HK-2 (cell line): ENCODE data around the gene FBXW7.

Source experiments
- DNase-seq: peaks from one replicate; pipeline ENCODE4 v3.0.0-alpha.2; 2018; ENCODE audit not compliant: unreplicated experiment

FBXW7 gene

DNA sequence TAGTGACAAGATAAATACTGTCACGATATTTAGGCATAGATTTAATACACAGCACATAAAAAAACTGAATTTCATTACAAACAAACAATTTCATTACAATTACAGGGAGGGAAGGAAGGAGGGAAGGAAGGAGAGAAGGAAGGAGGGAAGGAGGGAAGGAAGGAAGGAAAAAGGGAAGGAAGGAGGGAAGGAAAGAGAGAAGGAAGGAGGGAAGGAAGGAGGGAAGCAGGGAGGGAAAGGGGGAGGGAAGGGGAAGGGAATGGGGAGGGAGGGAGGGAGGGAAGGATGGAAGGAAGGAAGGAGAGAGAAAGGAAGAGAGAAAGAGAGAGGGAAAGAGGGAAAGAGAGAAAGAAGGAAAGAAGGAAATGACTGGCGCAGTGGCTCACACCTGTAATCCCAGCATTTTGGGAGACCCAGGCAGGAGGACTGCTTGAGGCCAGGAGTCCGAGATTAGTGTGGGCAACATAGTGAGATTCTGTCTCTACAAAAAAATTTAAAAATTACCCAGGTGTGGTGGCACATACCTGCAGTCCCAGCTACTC is 64.6 kb downstream of the FBXW7 start:
- DNase-seq = no peak

DNA sequence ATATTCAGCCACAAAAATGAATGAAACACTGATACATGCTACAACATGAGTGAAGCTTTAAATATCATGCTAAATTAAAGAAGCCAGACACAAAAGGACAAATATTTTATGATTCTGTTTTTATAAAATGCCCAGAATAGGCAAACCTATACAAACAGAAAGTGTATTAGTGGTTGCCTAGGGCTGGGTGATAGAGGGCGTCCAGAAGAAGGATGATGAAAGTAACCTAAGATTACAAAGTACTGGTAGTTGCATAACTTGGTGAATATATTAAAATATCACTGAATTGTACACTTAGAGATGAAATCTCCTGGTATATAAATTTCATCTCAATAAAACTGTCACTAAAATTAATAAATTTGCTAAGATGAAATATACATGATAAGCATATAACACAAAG is 67.5 kb downstream of the FBXW7 start:
- no peak for DNase-seq

DNA sequence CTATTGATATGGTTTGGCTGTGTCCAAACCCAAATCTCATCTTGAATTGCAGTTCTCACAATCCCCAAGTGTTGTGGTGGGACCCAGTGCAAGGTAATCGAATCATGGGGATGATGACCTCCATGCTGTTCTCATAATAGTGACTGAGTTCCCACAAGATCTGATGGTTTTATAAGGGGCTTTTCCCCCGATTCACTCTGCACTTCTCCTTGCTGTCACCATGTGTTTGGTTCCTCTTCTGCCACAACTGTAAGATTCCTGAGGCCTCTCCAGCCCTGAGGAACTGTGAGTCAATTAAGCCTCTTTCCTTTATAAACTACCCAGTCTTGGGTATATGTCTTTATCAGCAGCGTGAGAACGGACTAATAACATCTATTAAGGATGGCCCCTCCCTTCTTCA is 68.8 kb downstream of the FBXW7 start:
- DNase-seq = no peak

DNA sequence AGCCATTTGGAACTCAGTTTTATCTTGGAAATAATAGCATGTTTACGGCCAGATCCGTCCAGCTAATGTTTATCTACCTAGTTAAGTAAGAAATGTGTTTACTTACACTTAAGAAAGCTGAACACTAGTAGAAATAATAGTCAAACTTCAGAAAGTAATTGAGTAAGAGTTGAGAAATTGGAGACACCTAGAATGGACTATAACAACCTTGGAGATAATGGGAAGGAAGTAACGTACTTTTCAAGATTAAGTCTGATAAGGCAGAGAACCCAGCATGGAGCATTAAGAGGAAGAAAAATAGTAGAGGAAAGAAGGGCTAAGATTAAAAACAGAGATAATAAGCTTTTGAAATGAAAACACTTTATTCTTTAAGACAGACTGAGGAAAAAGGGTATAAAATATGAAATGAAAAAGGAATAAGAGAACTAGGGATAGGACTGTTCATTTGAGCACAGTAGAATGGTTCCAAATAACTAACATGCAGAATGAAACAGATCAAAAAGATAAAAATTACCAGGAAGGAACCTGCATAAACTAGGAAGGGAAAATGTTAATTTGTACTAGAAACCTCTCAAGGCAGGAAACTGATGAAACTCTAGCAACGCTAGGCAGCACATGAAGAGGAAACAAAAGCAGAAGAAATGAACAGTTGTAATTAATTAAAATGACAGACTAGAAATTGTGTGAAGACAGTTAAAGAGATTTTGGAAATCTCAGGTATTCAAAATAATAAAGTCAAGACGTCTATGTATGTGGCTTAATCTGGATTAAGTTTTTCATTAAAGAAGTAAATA is 71.7 kb downstream of the FBXW7 start:
- DNase-seq = no peak

DNA sequence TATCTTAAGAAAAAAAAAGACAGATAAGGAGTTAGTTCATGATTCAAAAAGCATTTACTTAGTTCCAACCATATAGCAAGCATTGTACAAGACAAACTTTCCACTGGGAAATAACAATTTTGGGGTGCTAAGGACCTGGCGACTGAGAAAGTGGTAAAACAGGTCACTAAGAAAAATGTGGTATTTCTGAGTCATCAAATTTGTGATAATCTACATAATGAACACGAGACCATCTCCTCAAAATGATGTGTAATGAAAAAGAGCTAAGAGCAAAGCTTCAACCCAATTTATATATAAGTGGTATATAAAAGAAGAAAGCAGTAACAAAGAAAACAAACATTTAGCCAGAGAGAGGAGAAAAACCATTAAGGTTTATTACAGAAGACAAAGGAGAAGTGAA is 72.3 kb downstream of the FBXW7 start:
- DNase-seq = no peak

DNA sequence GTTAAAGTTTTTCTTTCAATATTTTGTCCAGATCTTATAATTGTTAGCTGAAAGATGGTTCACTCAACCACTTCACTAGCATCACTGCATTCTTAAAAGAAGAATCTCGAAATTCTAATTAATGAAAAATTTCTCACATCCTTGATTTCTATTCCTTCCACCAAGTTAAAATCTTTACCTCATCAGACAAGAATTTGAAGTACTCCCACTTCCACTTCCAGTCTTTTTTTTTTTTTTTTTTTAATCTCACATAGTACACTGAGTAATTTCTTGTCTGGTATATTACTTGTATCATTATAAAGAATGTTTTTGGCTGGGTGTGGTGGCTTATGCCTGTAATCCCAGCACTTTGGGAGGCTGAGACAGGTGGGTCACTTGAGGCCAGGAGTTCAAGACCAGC is 73.2 kb downstream of the FBXW7 start:
- no peak for DNase-seq

DNA sequence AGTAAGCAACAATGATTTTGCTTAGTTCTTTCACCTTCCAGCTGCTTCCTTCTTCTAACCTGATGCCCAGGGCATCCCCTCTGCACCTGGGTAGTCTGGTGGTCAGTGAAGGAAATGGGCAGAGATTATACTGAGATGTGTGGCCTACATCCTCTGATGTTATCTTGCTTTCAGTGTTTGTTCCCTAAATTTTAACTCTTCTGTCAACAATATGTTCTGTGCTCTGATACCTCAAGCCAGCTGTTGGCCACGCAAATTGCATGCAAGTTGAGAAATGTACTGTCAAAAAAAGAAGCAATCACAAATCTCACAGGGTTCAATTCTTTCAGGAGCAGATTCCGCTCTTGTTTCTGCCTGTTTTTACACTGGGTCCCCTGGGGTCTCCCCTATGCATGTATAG is 73.8 kb downstream of the FBXW7 start:
- DNase-seq = no peak

DNA sequence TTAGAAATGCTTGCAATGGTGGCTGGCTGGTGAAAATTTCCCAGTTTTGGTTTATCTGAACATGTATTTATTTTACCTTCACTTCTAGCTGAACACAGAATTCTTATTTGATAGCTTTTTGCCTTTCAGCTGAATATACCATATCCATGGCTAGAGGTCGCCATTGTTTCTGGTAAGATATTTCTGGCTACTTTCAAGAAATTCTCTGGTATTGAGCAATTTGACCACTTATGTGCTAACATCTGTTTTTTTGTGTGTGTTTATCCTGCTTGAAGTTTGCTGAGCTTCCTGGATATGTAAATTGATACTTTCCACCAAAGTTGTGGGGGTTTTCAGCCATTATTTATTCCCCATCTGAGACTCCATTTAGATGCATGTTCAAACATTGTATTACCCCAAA is 75.4 kb downstream of the FBXW7 start:
- DNase-seq = no peak

DNA sequence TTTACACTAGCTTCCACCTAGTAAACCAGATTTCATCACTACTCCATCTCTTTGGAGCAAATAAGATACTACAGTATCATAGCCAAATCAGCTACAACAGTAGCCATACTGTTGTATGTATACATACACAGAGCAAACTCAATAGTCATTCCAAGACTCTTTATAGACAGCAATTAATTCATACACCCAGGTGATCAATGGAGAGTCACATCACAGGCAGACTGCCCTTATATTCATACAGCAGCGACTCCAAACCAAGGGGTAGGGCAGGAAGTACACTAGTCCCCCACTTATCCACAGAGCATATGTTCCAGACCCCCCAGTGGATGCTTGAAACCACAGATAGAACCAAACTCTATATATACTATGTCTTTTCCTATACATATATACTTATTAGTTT is 76.6 kb downstream of the FBXW7 start:
- DNase-seq = no peak

DNA sequence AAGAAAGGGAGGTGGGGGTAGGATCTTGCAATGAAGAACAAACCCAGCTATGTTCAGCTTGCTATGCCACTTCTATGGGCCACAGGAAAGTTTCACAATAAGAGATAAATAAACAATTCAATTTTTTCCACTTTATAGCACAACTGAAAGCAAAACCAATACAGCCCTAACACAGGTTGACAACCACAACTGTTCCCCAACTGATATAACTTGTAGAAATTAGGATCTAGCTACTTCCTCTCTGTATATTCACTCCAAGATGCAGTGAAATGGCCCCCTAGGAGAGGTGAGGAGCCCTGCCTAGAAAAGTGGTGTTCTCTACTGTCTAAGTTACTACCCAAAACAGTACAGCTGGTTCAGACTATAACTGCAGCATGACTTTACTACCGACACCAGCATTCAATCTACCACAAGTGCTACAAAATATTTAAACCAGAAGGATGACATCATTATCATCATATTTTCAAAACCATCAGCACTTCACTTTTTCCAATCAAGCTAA is 77.0 kb downstream of the FBXW7 start:
- no peak for DNase-seq

DNA sequence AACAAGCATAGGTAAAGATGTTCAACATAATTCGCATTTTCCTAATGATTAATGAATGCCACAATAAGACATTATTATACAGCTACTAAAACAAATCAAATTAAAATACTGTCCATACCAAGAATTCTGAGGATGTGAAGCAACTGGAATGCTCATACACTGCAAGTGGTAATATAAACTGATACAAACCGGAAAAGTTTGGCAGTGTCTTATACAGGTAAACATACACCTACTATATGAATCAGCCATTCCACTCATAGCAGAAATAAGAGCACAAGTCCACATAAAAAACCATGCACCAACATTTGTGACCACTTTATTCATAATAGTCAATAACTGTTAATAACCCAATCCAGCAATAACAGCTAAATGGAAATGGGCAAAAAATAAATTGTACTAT is 79.3 kb downstream of the FBXW7 start:
- DNase-seq = no peak

DNA sequence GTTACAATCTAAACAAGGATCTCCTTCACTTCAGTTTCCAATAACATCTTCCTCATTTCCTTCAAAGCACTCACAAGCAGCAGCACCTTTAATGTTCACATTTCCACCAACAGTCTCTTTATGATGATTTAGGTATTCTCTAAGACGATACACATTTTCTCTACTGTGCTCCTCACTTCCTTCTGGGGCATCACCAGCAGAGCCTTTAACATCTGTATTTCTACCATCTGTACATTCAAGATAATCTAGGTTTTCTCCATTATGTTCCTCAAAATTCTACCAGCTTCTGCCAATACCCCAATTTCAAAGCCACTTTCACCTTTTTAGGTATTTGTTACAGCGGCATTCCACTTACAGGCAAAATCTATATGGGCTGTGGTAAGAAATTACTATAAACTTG is 80.6 kb downstream of the FBXW7 start:
- no peak for DNase-seq

DNA sequence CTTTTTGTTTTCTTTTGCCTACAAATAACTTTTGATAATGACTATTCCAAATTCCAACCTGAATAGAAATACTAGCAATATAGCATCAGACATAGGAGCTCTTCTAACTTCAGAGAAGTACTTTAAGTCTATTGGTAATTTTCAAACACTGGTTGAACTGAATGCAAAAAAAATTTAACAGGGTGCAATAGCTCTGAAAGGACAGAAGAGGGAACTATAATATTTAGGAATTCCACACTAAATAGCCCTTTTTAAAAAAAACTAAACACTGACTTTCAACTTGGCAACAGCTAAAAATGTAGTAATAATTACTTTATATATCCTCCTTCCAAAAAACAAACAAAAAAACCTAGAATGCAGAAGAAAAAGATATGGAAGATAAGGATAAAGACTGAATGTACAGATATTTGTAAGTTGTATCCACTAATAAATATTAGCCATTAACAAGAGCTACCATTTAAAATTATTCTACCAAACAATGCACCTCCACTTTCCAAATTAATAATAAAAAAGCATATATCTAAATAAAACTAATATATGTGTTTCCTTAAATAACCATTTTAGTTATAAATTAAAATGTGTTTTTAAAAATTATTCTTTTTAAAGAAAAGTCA is 81.4 kb downstream of the FBXW7 start:
- no peak for DNase-seq

DNA sequence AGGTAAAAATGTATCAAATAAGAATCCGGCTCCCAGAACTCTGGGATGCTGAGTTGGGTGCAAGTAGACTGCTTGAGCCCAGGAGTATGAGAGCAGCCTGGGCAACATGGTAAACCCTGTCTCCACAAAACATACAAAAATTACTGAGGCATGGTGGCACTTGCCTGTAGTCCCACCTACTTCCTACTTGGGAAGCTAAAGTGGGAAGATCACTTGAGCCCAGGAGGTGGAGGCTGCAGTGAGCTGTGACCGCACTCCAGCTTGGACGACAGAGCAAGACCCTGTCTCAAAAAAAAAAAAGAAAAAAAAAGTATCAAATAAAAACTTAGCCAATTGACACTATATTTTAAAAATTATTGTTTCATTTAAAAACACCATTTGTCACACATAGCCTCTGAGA is 84.4 kb downstream of the FBXW7 start:
- peak; percentile 5 for DNase-seq

DNA sequence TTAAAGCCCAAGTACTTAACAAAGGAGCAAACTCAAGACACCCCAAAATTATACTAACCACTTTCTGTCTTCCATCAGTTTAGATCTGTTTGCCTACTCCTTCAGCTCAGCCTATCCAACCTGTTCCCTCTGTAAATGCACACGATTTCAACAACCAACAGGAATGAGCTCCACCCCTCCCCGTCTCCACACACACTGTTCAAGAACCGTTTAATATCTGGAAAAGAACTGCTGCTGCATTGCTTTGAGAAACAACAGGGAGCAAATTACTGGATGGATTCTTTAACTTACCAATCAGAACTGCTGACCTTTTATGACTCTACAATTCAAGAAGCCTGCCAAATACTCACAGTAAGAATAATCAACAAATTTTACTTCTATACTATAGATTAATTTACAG is 87.0 kb downstream of the FBXW7 start:
- no peak for DNase-seq

DNA sequence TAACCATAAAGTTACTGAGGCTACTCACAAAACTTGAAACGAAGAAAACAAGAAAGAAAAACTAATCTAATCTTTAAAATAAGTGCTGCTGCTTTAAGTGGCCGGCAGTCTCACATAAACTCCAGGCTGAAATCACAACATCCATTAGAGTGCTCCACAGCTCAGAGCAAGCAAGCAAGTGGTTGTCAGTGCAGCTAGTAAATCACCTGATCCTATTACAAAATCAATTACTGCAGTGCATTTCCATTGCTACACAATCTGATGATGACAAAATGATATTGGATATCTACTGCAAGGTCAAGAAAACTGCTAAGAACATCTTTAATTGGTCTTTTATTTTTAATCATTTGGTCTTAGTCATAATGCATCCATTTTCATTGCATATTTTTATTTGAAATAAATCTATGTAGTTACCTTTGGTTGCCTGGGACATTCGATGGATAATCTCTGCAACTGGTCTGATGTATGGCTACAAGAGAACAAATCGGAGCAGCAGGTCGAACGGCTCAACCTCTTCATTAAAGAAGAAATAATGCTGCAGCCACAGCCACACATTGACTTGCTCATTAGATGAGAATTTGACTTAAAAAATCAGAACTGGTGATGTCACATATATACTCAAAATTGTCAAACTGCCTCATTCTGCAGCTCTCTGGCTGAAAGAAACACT is 87.7 kb downstream of the FBXW7 start:
- DNase-seq = no peak

DNA sequence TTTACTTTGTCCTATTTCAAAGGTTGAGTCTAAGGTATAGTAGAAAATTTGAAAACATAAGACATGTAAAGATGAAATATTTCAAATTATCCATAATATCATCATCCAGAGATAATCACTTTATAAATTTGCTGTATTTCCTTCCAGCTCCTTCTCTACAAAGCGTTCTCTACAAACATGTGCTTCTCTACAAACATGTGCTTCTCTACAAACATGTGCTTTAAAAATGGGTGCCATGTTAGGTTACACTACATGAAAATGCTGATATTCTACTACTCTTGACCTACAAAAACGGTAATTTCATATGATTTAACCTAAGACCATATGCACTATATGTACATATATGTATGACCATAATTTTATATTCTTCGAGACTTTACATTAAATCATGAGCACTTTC is 92.0 kb downstream of the FBXW7 start:
- DNase-seq = no peak

DNA sequence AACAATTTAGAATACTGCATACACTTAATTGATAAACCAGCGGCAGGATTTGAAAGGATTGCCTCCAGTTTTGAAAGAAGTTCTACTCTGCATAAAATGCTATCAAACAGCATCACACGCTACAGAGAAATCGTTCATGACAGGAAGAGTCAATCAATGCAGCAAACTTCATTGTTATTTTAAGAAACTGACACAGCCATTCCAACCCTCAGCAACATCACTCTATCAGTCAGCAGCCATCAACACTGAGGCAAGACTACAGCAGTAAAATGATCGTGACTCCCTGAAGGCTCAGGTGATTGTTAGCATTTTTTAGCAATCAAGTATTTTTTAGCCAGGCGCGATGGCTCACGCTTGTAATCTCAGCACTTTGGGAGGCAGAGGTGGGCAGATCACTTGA is 98.3 kb downstream of the FBXW7 start:
- DNase-seq = no peak

DNA sequence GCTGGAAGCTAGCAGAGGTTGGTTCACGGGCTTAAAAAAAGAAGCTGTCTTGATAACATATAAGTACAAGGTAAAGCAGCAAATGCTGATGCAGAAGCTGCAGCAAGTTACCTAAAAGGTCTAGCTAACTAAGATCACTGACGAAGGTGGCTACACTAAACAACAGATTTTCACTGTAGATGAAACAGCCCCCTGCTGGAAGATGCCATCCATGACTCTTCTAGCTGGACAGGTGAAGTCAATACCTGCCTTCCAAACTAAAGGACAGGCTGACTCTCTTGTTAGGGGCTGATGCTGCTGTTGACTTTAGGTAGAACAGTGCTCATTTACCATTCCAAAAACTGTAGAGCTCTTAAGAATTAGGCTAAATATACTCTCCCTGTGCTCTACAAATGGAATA is 99.5 kb downstream of the FBXW7 start:
- no peak for DNase-seq

DNA sequence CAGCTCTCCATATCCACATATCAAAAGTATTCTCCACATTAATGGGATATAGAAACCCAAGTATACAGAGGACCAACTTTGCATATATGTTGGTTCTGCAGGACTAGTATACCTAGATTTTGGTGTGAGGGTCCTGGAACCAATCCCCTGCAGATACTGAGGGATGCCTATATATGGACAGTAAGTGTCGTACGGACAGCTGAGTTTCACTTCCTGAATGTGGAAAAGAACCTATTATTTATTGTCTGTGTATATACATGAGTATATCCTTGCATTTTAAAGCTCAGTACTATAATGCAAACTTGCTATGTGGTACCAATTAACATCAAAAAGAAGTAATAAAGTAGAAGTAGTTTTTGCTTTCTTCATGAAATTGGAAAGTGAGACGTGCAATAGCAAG is 101.9 kb downstream of the FBXW7 start:
- no peak for DNase-seq

DNA sequence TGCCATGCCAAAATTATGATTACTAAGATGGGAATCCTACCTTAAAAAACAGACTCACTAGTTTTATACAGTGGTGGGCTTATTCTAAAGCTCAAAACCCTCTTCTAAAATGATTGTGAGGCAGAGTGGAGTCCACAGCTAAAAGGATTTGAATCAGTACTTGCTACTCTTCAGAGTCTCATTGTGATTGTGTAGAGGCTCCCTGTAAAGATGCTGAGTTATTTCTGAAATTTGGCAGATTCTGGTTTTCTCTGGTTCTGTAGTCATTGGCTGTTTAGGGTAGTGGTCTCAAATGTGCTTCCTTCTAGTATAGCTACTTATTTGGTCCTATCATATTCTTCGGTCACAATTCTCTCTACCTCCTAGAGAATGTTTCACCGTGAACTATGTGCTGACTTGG is 104.1 kb downstream of the FBXW7 start:
- no peak for DNase-seq

DNA sequence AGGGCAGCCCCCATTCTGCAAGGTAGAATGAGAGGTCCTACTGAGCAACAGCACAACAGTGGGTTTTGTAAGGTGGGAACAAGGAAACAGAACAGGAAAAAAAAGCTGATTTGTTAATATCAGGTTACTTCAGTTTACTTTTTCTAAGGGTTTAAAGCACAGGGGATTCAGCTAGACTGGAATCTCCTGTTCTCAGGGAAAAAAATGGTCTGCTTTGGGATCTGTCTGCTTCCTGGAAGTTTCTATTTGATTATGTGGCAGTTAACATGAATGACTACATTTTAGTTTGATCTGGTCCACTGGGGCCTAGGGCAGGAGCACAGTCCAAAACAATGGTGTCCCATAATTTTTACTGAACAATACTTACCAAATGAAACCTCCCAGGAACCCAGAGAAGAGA is 104.6 kb downstream of the FBXW7 start:
- no peak for DNase-seq

DNA sequence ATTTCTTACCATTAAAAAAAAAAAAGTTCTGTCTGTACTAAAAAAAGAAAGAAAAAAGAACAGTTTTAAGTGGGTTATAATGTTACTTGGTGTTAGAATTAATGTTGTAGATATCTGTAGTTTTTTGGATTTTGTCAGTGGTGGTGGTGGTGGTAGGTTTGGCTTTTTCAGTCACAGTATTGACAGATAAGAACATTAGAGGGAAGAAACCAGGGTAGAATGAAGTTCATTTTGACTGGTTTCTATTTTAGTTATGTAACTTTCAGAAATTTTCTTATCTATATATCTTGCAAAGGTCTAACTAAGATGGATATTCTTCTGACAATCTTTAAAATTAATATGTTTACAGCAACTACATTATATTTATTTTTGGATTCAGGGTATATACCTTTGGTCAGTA is 105.4 kb downstream of the FBXW7 start:
- DNase-seq = no peak
